Cardiac septum (tissue), 1 donor: ENCODE results near the gene TEDDM1. TPM values are rescaled to one million over a fixed set of nuclear protein-coding genes. Genes with fewer than 3 reads are reported as not detected.
"Not testable (repeated sequence)": the region's sequence is repeated elsewhere in the genome, so short reads cannot be mapped to it uniquely, and the experiment has no call there.

Experiments
- DNase-seq: peaks from one replicate; pipeline ENCODE4 v3.0.0-alpha.2; 2020; ENCODE audit warnings: low spot score
- intact Hi-C: fragments of 100-400 bp; cut with DNase I; formaldehyde crosslinking; loops from one replicate; pipeline ENCODE4 v1.14.0; 2022
- long read RNA-seq: library from polyadenylated mRNA; unstranded; transcript quantifications from one replicate; pipeline ENCODE4 v2.0.0, GENCODE V29; 2021
- total RNA-seq: library from RNA; stranded (reverse); fragmentation: NEBNext Ultra II Directional; extraction: Animal tissue kit (Norgen Biotek cat#: 25700); gene quantifications from one replicate; pipeline ENCODE4 v1.2.1, GENCODE V29; 2021
- donor health status: DM: no; HTN: no; CAD: no.

The TEDDM1 gene, protein sequence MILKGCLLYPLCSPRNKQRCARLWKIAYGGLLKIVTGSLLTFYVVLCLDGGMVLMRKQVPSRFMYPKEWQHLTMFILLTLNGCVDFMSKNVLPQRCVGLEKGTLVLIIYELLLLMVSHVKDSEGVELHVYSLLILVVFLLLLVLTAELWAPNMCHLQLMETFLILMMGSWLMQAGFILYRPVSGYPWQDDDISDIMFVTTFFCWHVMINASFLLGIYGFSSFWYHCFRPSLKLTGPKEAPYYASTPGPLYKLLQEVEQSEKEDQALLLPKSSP
- not detected for total RNA-seq
- long read RNA-seq = 0 reads

GRCh38 chr1:182400567-182400966, at the start of gene TEDDM1:
Gene TEDDM1, minus strand, starts transcription at chr1:182400667. Its CDS starts 182 bp downstream, at chr1:182400485.
- no peak for DNase-seq
- intact Hi-C loops = no loop called here

GRCh38 chr1:182450087-182450486, 49.6 kb upstream of the TEDDM1 start, which contains the start of gene RGSL1:
Gene RGSL1, plus strand, starts transcription at chr1:182450146. Its CDS starts 20 bp downstream, at chr1:182450166.
- intact Hi-C loops = no loop called here
- no peak for DNase-seq

DNA sequence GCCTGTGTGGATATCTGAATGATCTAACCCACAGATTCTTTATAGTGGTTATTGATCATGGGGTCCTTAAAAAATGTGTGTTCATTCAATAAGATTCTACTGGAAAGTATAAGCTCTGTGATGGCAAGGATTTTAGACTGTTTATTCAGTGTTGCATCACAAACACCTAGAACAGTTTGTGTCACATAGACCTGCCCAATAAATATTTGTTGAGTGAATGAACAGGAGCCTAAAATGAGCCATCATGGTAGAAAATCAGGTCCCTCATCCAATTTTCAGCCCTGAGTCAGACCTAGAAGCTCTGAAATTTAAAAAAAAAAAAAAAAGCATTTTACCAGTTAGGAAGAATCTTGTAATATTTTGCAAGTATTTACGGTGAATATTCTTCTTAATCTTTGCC, 47.2 kb upstream of the TEDDM1 start:
- DNase-seq = no peak

DNA sequence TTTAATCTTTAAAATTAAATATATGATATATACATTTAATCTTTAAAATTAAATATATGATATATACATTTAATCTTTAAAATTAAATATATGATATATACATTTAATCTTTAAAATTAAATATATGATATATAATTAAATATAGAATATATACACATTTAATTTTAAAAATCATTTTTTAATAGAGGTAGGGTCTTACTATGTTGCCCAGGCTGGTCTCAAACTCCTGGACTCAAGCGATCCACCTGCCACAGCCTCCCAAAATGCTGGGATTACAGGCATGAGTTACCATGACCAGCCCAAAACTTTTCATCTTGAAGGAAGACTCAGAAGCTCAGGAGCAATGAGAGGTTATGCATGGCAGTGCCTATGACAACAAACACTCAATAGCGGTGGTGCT, 46.7 kb upstream of the TEDDM1 start:
- DNase-seq = not testable (repeated sequence)
- intact Hi-C loops = loop anchor here (5.0 kb wide), 1 partner anchor 335 kb away; no protein-coding TSS in a partner anchor

More for the DNA sequence above, 47.2 kb upstream of the TEDDM1 start:
- intact Hi-C loops = loop anchor here (2.0 to 5.0 kb wide), 2 partner anchors 149 to 335 kb away; no protein-coding TSS in a partner anchor

- DNase-seq = no peak
- intact Hi-C loops = loop anchor here (5.0 kb wide), 1 partner anchor 336 kb away; no protein-coding TSS in a partner anchor
Observed at GRCh38 chr1:182446033-182446669, 45.7 kb upstream of the TEDDM1 start.

- DNase-seq = no peak
- intact Hi-C loops = no loop called here
Observed at GRCh38 chr1:182444497-182444896, 44.0 kb upstream of the TEDDM1 start.

- no peak for DNase-seq
- intact Hi-C loops = no loop called here
Observed at GRCh38 chr1:182442333-182442732, 41.9 kb upstream of the TEDDM1 start.

GRCh38 chr1:182441719-182442118, 41.3 kb upstream of the TEDDM1 start:
- intact Hi-C loops = no loop called here
- no peak for DNase-seq

GRCh38 chr1:182438326-182438725, 37.9 kb upstream of the TEDDM1 start:
- DNase-seq = no peak
- intact Hi-C loops = no loop called here

GRCh38 chr1:182433580-182433979, 33.1 kb upstream of the TEDDM1 start:
- intact Hi-C loops = no loop called here
- no peak for DNase-seq

DNA sequence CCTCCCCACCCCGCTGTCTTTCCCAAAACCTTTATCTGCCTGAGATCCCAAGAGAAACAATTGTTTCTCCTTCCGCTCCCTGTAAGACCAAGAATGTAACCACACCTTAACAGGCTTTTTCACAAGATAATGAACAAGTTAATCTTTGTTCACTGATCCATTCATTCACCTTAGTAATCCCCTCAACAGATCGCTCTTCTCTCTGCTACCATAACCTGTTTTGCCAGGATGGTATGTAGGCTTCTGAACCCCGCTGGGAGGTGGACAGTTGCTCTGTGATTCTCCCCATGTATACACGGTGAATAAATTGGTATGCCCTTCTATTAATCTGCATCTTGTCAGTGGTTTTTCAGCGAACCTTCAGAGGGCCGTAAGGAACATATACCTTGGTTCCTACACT, 30.8 kb upstream of the TEDDM1 start:
- intact Hi-C loops = no loop called here
- no peak for DNase-seq

- DNase-seq = no peak
- intact Hi-C loops = no loop called here
Observed at GRCh38 chr1:182430263-182431068, 30.0 kb upstream of the TEDDM1 start.

GRCh38 chr1:182428043-182428442, 27.6 kb upstream of the TEDDM1 start:
- intact Hi-C loops = no loop called here
- DNase-seq = no peak

DNA sequence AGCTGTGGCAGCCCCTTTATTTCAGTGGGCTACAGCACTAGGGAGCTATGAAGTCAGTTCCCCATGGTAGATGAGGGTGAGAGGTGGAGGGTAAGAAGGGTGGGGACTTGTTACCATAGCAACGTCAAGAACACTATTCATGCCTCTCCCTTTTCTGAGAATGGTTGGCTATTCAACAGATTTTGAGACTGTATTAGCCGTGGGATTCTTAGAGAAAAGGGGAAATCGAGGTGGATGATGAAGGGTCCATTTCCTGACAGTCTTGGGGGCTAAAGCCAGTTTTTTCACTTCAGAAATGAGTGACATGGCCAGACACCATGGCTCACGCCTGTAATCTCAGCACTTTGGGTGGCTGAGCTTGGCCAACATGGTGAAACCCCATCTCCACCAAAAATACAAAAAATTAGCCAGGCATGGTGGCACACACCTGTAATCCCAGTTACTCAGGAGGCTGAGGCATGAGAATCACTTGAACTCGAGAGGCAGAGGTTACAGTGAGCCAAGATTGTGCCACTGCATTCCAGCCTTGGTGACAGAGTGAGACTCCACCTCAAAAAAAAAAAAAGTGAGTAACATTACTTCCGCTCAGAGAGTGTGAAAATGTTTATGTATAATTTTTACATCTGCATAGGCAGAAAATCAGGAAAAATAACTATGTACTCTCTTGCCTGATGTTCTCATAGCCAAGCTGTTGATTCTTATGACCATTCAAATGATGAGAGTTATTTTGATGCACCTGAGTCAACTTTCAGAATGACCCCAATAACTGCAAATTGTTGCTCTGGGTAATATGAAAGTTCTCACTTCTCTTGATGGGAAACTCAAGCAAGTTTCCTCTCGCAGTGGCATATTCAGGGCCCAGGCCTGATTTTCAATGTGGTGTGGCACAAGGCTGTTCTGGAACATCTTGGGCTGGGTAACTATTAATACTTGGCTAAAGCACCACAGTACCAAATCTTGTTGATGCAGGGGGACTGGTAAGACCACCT, 26.3 kb upstream of the TEDDM1 start:
- intact Hi-C loops = no loop called here
- DNase-seq = no peak

GRCh38 chr1:182415789-182416188, 15.3 kb upstream of the TEDDM1 start:
- intact Hi-C loops = no loop called here
- DNase-seq = no peak

DNA sequence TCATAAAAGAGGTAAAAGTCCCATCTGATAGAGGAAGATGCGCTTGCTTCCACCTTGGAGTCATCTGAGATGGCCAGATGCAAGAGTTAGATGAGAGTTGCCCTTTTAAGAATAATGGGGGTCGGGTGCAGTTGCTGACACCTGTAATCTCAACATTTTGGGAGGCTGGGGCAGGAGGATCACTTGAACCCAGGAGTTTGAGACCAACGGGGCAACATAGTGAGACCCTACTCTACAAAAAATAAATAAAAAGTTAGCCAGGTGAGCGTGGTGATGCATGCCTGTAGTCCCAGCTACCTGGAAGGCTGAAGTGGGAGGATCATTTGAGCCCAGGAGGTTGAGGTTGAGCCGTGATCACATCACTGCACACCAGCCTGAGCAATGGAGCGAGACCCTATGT, 13.5 kb upstream of the TEDDM1 start:
- no peak for DNase-seq
- intact Hi-C loops = no loop called here

- intact Hi-C loops = no loop called here
- DNase-seq = no peak
Observed at GRCh38 chr1:182413486-182413885, 13.0 kb upstream of the TEDDM1 start.

GRCh38 chr1:182410620-182411273, 10.3 kb upstream of the TEDDM1 start:
- no peak for DNase-seq
- intact Hi-C loops = no loop called here

GRCh38 chr1:182410138-182410537, 9.7 kb upstream of the TEDDM1 start:
- intact Hi-C loops = no loop called here
- DNase-seq = no peak
